ENCODE data around the gene FOS.

FOS gene

GRCh38 chr14:75252254-75252837 lies 26.3 kb upstream of the FOS start:
- no peak for DNase-seq

- no peak for DNase-seq
Measured at GRCh38 chr14:75254381-75254822, 24.2 kb upstream of the FOS start.

- DNase-seq = no peak
Measured at GRCh38 chr14:75254901-75255584, 23.6 kb upstream of the FOS start.

GRCh38 chr14:75258079-75258802 lies 20.4 kb upstream of the FOS start:
- DNase-seq = no peak

GRCh38 chr14:75258803-75259509 lies 19.7 kb upstream of the FOS start:
- peak; percentile 99 for DNase-seq

- peak; percentile 43 for DNase-seq
Measured at GRCh38 chr14:75259510-75259855, 19.1 kb upstream of the FOS start.

- no peak for DNase-seq
Measured at GRCh38 chr14:75260025-75260763, 18.4 kb upstream of the FOS start.

- DNase-seq = no peak
Measured at GRCh38 chr14:75261820-75262219, 16.8 kb upstream of the FOS start.

- no peak for DNase-seq
Measured at GRCh38 chr14:75262641-75263040, 16.0 kb upstream of the FOS start.

- no peak for DNase-seq
Measured at GRCh38 chr14:75264036-75264435, 14.6 kb upstream of the FOS start.

- no peak for DNase-seq
Measured at GRCh38 chr14:75267141-75267721, 11.4 kb upstream of the FOS start.

- peak; percentile 94 for DNase-seq
Measured at GRCh38 chr14:75268633-75269550, 9.7 kb upstream of the FOS start.

- no peak for DNase-seq
Measured at GRCh38 chr14:75271514-75271913, 7.1 kb upstream of the FOS start.

GRCh38 chr14:75273272-75274049 lies 5.2 kb upstream of the FOS start:
- no peak for DNase-seq

- DNase-seq = no peak
Measured at GRCh38 chr14:75274050-75274898, 4.4 kb upstream of the FOS start.

GRCh38 chr14:75274899-75275569 lies 3.6 kb upstream of the FOS start:
- DNase-seq = peak; percentile 99

- DNase-seq = no peak
Measured at GRCh38 chr14:75275598-75275997, 3.0 kb upstream of the FOS start.

GRCh38 chr14:75277008-75277814 lies 1.4 kb upstream of the FOS start:
- DNase-seq = peak; percentile 81
